GM18867 (cell line): ENCODE results near the gene TIGD3.
A peak's percentile ranks its signal among the peaks of the same experiment; 100 is the strongest.
"Not testable (repeated sequence)": the region's sequence is repeated elsewhere in the genome, so short reads cannot be mapped to it uniquely, and the experiment has no call there.

ENCODE experiments used
- ATAC-seq: cut with Tn5 transposase; IDR thresholded peaks from one replicate; pipeline ENCODE4 v1.9.1; 2021; ENCODE audit warnings: mild to moderate bottlenecking, moderate library complexity; ENCODE audit not compliant: unreplicated experiment

Gene TIGD3

DNA sequence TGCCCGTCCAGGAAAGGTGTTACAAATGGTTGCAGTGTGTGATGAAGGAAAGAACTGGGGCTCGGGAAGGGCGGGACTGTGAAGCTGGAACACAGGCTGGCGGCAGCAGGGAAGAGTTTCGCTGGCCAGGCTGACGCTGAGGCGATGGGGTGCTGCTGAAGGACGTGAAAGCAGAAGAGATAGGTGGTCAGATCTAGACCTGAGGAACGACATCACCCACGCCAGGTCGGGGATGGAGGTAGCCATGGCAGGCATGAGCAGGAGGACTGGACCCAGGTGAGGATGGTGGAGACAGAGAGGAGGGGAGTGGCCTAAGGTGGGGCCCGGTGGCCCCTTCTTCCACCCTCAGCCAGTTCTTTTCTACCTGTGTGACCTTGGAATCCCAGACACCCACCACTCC, 30.7 kb upstream of the TIGD3 start:
- no peak for ATAC-seq

- no peak for ATAC-seq
Measured at GRCh38 chr11:65325435-65325834, 29.1 kb upstream of the TIGD3 start.

GRCh38 chr11:65327021-65327420, 27.5 kb upstream of the TIGD3 start:
- ATAC-seq = no peak

- ATAC-seq = no peak
Measured at GRCh38 chr11:65329478-65329877, 25.1 kb upstream of the TIGD3 start.

DNA sequence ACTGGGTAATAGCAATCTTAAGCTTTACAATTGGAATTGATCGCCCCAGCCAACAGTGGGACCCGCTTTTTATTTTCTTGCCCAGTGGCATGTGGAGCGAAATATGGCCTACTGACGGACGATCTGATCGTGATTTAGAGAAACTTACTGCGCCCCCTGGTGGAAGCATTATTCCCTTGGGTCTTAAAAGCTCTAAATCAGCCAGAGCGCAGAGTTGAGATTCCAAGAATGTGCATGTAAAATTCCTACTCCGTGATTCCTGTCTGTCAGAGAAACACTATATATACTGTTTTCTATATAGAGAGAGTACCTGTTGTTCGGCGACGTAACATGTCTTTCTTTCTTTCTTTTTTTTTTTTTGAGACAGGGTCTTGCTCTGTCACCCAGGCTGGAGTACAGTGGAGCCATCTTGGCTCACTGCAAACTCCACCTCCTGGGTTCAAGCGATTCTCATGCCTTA, 24.6 kb upstream of the TIGD3 start:
- ATAC-seq = no peak

DNA sequence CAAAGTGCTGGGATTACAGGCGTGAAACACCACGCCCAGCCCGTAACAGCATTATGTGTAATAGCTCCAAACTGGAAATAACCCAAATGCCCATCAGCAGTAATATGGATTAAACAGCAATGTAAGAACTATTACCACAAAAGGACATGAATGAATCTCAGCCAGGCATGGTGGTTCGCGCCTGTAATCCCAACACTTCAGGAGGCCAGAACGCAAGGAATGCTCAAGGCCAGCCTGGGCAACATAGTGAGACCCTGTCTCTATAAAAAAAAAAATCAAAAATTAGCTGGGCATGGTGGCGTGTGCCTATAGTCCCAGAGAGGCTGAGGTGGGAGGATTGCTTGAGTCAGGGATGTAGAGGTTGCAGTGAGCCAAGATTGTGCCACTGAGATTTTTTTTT, 24.0 kb upstream of the TIGD3 start:
- no peak for ATAC-seq

DNA sequence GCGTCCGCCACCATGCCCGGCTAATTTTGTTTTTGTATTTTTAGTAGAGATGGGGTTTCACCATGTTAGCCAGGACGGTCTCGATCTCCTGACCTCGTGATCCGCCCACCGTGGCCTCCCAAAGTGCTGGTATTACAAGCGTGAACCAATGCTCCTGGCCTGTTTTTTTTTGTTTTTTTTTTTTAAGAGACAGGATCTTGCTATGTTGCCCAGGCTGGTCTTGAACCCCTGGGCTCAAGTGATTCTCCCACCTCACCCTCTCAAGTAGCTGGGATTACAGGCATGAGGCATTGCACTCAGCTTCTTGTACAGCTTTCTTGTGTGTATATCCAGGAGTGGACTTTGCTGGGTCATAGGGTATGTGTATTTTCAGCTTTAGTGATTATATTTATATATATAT, 22.0 kb upstream of the TIGD3 start:
- not testable (repeated sequence) for ATAC-seq

DNA sequence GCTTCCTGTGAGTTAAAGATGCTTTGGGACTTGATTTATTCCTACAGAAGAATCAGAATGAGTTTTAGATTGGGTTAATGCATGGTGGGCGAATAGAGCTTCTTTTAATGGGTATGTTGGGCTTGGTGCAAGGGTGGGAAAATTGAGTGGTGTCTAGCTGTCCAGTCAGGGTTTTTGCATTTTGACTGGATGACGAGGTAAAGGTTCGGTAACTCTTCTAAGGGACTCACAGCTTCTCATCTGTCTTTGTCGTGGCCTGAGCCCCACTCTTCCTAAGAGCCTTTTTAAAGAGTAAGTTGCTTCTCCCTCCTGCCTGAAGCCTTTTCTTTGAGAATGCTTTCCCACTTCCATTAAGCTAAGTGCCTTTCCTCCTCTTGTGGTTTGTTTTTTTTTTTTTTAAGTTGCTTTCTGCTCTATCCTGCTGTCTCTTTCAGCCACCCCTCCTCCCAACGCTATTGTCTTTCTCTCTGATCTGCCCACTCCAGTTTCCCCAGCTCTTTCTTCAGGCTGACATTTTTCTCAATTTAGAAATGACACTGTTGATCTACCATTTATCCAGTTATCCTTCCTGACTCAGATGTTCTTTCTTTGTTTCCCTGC, 19.8 kb upstream of the TIGD3 start:
- no peak for ATAC-seq

DNA sequence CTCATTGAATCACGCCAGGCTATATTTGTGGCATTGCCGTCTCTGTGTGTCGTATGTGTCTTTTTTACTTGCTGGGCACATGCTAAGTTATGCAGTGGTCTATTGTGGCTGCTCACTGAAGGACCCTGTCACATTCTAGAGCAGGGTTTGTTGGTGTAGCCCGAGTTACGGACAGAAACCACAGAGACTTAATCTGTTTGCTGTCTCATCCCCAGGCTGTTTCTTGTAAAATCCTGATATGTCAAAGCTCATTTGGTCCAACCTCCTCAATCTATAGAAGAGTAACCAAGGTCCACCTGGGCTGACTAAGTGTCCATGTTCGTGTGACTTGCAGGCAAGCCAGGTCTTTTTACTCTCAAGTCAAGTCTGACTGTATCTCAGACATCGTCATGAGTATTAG, 15.9 kb upstream of the TIGD3 start:
- no peak for ATAC-seq

GRCh38 chr11:65340226-65340625, 14.3 kb upstream of the TIGD3 start:
- ATAC-seq = no peak

DNA sequence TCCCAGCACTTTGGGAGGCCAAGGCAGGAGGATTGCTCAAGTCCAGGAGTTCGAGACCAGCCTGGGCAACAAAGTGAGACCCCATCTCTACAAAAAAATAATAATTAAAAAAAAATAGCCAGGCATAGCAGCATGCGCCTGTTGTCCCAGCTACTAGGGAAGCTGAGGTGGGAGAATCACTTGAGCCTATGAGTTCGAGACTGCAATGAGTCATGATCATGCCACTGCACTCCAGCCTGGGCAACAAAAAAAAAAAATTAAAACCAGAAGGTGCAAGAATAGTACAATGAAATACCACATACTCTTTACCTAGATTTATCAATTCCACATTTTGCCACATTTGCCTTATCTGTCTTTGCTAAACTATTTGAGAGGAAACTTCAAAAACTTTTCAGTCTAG, 12.7 kb upstream of the TIGD3 start:
- ATAC-seq = no peak

- no peak for ATAC-seq
Measured at GRCh38 chr11:65351511-65351910, 3.0 kb upstream of the TIGD3 start.

DNA sequence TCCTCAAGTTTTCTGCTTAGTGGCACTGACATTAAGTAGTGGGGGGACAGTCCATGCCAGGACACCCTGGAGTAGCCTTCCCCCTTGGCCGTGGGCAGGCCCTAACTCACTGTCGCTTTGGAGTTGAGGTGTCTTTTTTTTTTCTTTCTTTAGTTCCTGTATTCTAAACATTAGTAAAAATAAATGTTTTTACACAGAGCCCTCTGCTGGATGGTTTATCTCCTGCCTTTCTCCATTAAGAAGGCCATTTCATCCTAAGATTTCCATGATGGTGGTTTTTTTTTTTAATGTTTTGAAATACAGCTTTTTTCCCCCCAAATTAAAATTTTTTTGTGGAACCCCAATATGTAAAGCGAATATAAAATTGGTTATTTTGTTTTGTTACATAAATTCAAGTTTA, 1.8 kb upstream of the TIGD3 start:
- no peak for ATAC-seq

- no peak for ATAC-seq
Measured at GRCh38 chr11:65353376-65353775, 1.2 kb upstream of the TIGD3 start.

DNA sequence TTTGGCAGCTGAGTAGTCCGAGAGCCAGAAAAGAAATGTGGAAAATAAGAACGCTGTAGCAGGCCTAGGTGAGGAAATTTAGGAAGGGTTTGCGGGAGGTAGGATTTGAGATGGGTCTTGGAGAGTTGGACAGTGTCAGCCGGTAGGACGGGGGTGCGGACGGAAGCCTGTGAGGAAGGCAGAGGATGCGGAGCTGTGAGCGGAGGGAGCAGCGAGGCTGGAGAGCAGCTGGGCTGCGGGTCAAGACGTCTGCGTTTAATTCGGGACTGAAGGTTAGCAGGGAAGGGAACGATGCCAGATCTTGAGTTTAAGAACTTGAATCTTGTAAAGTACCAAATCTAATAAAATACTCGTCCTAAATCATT, 669 bp upstream of the TIGD3 start:
- no peak for ATAC-seq

DNA sequence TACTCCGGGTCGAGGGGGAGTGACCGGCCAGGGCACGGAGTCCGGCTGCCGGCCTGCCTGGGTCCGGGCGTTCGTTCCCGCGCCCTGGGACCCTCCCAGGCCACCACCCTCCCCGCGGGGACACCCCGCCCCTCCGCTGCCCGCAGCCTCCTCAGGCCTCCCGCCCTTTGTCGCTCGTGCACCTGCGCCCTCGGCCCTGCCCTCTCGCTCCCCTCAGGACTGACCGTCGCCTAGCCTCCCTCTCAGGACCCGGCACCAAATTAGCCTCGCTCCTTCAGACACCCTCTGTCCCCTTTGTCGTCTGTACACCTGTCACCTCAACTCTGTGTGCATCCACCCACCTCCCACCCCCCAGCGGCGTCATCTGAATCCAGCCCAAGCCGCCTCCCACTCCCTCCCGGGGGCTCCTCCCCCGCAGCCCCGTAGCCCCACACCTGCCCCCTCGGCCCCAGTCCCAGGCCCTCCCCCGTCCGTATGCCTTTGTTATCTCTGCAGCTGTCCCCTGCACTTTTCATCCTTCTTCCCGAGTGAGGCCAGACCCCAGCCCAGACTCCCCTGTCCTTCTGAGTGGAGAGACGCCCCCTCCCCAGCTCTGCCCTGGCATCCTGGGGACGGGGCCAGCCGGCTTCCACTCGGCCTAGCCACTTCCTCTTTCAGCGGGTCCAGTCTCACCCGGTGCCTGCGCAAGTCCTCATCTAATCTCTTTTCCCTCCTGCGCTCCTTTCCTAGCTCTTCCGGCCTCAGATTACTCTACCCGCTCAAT, 643 bp downstream of the TIGD3 start:
- ATAC-seq = peak; percentile 22

DNA sequence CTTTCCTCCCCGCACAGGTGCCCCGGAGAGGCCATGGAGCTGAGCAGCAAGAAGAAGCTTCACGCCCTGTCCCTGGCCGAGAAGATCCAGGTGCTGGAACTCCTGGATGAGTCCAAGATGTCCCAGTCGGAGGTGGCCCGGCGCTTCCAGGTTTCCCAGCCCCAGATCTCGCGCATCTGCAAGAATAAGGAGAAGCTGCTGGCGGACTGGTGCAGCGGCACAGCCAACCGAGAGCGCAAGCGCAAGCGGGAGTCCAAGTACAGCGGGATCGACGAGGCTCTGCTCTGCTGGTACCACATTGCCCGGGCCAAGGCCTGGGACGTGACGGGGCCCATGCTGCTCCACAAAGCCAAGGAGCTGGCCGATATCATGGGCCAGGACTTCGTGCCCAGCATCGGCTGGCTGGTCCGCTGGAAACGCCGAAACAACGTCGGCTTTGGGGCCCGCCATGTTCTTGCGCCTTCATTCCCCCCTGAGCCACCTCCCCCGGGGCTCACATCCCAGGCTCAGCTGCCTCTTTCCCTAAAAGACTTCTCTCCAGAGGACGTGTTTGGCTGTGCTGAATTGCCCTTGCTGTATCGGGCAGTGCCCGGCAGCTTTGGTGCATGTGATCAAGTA, 1.3 kb downstream of the TIGD3 start:
- ATAC-seq = no peak

- no peak for ATAC-seq
Measured at GRCh38 chr11:65356394-65356972, 1.9 kb downstream of the TIGD3 start.

DNA sequence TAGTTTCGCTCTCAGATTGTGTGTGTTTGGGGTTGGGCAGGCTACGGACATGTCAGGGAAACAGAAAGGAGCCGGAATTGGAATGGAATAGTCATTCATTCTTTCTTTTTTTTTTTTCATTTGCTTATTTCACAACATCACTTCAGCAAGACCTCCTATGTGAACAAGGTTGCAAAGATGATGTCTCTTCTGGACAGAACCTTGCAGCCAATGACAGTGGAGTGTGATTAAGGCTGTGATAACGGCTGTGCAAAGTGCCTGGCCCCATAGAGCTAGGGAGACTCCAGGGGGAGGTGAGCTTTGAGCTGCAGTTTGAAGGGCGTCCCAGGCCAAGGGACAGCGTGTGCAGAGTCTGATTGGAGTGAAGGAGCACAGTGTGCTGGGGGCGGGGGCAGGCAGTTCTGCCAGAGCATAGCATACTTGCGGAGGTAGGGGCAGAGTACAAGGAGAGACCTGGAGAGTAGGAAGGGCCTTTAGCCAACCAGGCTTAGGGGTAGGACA, 3.4 kb downstream of the TIGD3 start:
- ATAC-seq = no peak

- peak; percentile 80 for ATAC-seq
Measured at GRCh38 chr11:65362320-65362931, 7.9 kb downstream of the TIGD3 start.

GRCh38 chr11:65362966-65363365, 8.4 kb downstream of the TIGD3 start:
- ATAC-seq = no peak
